Measurements from ENCODE around the gene TEX50.

- no peak for TF ChIP-seq CTCF (IDR thresholded peaks at IDR 0.05)
- TF ChIP-seq POLR2A (IDR thresholded peaks at IDR 0.05): no peak
- TF ChIP-seq POLR2AphosphoS5 (IDR thresholded peaks at IDR 0.05): no peak
Observed at GRCh38 chr1:173590557-173590956, 44.6 kb upstream of the TEX50 start.

Measured in breast epithelium (tissue), 3 donors.